Measurements from ENCODE around the gene SRD5A3.

Gene SRD5A3

GRCh38 chr4:55345980-55346850 lies at the start of gene SRD5A3:
SRD5A3 (plus strand) TSS chr4:55346242; CDS start chr4:55346337, 95 bp downstream.
- no peak for DNase-seq (ENCODE audit: low read depth)

- no peak for DNase-seq (ENCODE audit: low read depth)
Observed at GRCh38 chr4:55297346-55297745, 48.7 kb upstream of the SRD5A3 start.

GRCh38 chr4:55303760-55304165 lies 42.3 kb upstream of the SRD5A3 start:
- peak; percentile 47 for DNase-seq (ENCODE audit: low read depth)

- DNase-seq (ENCODE audit: low read depth) = no peak
Observed at GRCh38 chr4:55304303-55304702, 41.7 kb upstream of the SRD5A3 start.

- DNase-seq (ENCODE audit: low read depth) = no peak
Observed at GRCh38 chr4:55308071-55308470, 38.0 kb upstream of the SRD5A3 start.

- DNase-seq (ENCODE audit: low read depth) = no peak
Observed at GRCh38 chr4:55311792-55312488, 34.1 kb upstream of the SRD5A3 start.

- no peak for DNase-seq (ENCODE audit: low read depth)
Observed at GRCh38 chr4:55312489-55313101, 33.4 kb upstream of the SRD5A3 start.

- DNase-seq (ENCODE audit: low read depth) = no peak
Observed at GRCh38 chr4:55314141-55314820, 31.8 kb upstream of the SRD5A3 start.

GRCh38 chr4:55318175-55319129 lies 27.6 kb upstream of the SRD5A3 start:
- DNase-seq (ENCODE audit: low read depth) = no peak

- no peak for DNase-seq (ENCODE audit: low read depth)
Observed at GRCh38 chr4:55321707-55322264, 24.3 kb upstream of the SRD5A3 start.

DNA sequence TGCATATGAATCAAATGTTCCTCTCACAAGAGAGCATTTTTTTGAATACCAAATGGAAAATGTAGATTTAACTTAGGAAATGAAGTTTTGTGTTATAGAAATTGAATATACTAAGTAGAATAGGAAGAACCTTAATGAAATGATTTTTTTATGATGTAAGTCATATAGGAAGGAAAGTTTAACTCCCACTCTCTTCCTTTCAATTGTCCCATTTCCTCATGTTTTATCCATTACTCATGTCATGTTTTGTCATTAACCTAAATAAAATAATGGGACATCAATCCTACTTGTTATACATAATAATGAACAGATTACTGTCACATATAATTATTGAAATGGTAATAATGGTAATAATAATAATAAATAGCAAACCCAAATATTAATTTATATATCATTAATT lies 22.7 kb upstream of the SRD5A3 start:
- DNase-seq (ENCODE audit: low read depth) = no peak

GRCh38 chr4:55326629-55327028 lies 19.4 kb upstream of the SRD5A3 start:
- DNase-seq (ENCODE audit: low read depth) = no peak

- no peak for DNase-seq (ENCODE audit: low read depth)
Observed at GRCh38 chr4:55329012-55329411, 17.0 kb upstream of the SRD5A3 start.

- DNase-seq (ENCODE audit: low read depth) = no peak
Observed at GRCh38 chr4:55330241-55330640, 15.8 kb upstream of the SRD5A3 start.

DNA sequence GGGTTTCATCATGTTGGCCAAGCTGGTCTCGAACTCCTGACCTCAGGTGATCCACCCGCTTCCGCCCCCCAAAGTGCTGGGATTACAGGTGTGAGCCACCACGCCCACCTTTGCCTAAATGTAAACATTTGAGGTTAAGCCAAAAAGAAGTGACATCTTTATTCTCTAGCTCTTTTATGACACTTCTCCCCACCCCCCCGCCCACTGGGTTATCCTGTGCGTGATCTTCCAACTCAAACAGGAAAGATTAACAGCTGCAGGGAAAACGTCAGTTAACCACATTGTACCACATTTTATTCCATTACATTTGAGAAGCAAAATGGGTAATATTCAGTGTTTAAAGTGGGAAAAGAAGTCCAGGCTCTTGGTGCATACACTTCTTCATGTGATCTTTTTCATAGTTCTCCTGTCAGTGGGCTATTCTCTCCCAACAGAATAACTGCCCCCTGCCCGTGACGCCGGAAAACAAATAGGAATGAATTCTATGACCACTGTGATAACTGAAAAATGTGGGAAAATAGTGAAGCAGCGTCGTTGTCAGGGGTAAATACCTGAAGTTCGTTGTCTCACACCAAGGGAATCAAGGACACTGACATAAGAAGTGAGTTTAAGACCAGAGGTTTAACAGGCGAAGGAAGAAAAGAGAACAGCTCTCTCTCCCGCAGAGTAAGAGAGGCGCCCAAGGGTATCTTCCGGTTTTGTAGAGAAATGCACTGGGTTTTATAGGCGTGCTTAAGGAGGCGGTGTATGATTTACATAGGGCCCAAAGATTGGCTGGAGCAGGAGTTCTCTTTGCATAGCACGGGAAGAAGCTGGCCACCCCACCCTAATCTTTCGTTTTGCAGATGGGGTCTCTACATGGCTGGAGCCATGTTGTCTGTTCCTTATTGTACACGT lies 9.7 kb upstream of the SRD5A3 start:
- DNase-seq (ENCODE audit: low read depth) = no peak

GRCh38 chr4:55337944-55338343 lies 8.1 kb upstream of the SRD5A3 start:
- DNase-seq (ENCODE audit: low read depth) = no peak

DNA sequence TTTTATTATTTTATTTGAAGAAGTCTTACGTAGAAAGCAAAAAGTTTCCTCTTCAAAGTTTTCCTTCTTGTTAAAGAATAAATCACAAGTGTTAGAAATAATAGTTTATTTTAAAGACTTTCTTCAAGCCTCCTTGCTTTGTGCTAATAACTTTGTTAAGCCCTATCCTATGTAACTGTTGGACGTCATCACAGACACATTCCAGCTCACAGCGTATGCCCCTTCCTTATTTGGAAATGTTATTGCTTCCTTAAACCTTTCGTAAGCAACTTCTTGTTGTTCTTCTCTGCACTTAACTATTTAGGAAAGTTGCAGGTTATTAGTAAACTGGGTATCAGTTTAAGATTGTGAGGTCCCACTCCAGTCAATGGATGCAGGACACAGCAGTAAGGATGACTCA lies 7.6 kb upstream of the SRD5A3 start:
- no peak for DNase-seq (ENCODE audit: low read depth)

DNA sequence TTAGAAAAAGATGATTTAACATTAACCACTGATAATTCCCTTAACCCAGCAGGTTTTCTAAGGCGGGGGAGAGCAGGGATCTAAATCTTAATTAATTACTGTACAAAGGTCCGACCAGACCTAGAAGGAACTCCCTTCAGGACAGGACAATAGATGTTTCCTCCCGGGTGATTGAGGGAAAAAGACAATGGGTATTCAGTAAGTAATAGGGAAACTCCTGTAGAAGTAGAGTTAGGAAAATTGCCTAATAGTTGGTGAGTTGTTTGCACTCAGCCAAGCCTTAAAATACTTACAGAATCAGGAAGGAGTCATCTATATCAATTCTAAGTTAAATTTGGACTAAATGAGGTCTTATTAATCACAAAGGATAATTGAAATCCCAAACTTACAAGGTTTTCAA lies 5.8 kb upstream of the SRD5A3 start:
- DNase-seq (ENCODE audit: low read depth) = no peak

- DNase-seq (ENCODE audit: low read depth) = no peak
Observed at GRCh38 chr4:55343887-55344286, 2.2 kb upstream of the SRD5A3 start.

GRCh38 chr4:55345054-55345453 lies 988 bp upstream of the SRD5A3 start:
- DNase-seq (ENCODE audit: low read depth) = no peak

All from non-pigmented ciliary epithelial cell (primary cell).